ENCODE measurements around the gene ABHD12B. TPM values are rescaled to one million over a fixed set of nuclear protein-coding genes. Genes with fewer than 3 reads are reported as not detected.

The ABHD12B gene
- total RNA-seq, 1 donor from 2014 or later: not detected

DNA sequence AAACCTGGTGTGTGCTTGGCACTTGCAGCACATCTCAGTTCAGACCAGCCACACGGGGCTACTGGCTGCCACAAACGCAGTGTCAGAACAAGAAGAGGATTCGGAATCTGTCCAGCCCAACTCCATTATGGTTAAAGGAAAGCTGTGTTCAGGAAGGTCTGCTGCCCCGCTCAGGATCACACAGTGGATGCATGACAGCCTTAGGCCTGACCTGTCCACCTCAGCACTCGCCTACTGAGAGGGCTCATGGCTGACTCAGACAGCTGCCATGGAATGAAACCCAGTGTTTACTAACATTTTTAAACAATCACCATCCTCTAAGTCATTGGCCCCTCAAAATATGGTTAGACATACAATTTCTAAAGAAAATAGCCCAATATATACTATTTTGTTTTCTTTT is 35.3 kb upstream of the ABHD12B start:
- H2AFZ ChIP-seq (ENCODE audit: low read depth, low read length): no peak overlapping the region
- no peak for DNase-seq (ENCODE audit: low read depth)
- peaks cover 16% of the 10 kb centered on the region for H3K4me1 Mint-ChIP-seq (ENCODE audit: low read depth, unreplicated experiment)

DNA sequence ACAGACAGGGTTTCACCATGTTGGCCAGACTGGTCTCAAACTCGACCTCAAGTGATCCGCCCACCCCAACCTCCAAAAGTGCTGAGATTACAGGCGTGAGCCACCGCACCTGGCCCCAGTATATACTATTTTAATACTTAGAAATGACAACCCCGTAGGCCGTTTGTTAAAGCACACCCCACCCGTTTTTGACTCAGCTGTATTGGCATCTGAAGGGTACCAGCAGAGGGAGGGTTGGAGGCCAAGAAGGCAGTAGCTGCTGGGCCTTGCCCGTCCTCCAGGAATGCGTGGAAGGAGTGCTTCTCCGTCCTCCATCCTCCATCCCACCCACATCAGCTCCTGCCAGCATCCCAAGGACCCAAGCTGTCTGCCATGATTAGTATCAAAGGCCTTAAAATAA is 34.6 kb upstream of the ABHD12B start:
- FAIRE-seq (no peak), DNase-seq (ENCODE audit: low read depth) (no peak)

More for the DNA sequence above, 35.3 kb upstream of the ABHD12B start:
- Mint-ChIP-seq H3K27ac (ENCODE audit: unreplicated experiment) (no peak overlapping the region), H3K36me3 (ENCODE audit: low read depth, unreplicated experiment) (no peaks in the 10 kb centered on the region), H3K9me3 (ENCODE audit: unreplicated experiment) (no peaks in the 10 kb centered on the region), H3K4me3 (ENCODE audit: unreplicated experiment) (no peak overlapping the region), H3K27me3 (ENCODE audit: low read depth, unreplicated experiment) (peaks cover 6% of the 10 kb centered on the region)
- TF ChIP-seq EZH2 (IDR thresholded peaks at IDR 0.05; ENCODE audit: insufficient read depth, low read length): no peak
- TF ChIP-seq, protein P1, sequence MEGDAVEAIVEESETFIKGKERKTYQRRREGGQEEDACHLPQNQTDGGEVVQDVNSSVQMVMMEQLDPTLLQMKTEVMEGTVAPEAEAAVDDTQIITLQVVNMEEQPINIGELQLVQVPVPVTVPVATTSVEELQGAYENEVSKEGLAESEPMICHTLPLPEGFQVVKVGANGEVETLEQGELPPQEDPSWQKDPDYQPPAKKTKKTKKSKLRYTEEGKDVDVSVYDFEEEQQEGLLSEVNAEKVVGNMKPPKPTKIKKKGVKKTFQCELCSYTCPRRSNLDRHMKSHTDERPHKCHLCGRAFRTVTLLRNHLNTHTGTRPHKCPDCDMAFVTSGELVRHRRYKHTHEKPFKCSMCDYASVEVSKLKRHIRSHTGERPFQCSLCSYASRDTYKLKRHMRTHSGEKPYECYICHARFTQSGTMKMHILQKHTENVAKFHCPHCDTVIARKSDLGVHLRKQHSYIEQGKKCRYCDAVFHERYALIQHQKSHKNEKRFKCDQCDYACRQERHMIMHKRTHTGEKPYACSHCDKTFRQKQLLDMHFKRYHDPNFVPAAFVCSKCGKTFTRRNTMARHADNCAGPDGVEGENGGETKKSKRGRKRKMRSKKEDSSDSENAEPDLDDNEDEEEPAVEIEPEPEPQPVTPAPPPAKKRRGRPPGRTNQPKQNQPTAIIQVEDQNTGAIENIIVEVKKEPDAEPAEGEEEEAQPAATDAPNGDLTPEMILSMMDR (IDR thresholded peaks at IDR 0.05; ENCODE audit: insufficient read depth, low read depth, low read length): no peak
- H3K4me3 ChIP-seq (ENCODE audit: insufficient read depth, low read depth, low read length): no peak overlapping the region
- H3K27me3 ChIP-seq (ENCODE audit: insufficient read depth, low read length): no peaks in the 10 kb centered on the region
- no peaks in the 10 kb centered on the region for H4K20me1 ChIP-seq (ENCODE audit: insufficient read depth, low read length)
- no peak overlapping the region for H3K4me2 ChIP-seq (ENCODE audit: low read length)
- H3K9me3 ChIP-seq (ENCODE audit: insufficient read depth, low read depth, low read length): no peaks in the 10 kb centered on the region
- no peaks in the 10 kb centered on the region for H3K36me3 ChIP-seq (ENCODE audit: insufficient read depth, low read length)
- H3K4me1 ChIP-seq (ENCODE audit: insufficient read depth, low read length): peaks cover 3% of the 10 kb centered on the region
- no peak overlapping the region for H3K9ac ChIP-seq (ENCODE audit: low read length)
- H3K27ac ChIP-seq (ENCODE audit: low read depth, low read length): no peak overlapping the region
- H3K79me2 ChIP-seq (ENCODE audit: insufficient read depth, low read length): no peaks in the 10 kb centered on the region
- FAIRE-seq: no peak

DNA sequence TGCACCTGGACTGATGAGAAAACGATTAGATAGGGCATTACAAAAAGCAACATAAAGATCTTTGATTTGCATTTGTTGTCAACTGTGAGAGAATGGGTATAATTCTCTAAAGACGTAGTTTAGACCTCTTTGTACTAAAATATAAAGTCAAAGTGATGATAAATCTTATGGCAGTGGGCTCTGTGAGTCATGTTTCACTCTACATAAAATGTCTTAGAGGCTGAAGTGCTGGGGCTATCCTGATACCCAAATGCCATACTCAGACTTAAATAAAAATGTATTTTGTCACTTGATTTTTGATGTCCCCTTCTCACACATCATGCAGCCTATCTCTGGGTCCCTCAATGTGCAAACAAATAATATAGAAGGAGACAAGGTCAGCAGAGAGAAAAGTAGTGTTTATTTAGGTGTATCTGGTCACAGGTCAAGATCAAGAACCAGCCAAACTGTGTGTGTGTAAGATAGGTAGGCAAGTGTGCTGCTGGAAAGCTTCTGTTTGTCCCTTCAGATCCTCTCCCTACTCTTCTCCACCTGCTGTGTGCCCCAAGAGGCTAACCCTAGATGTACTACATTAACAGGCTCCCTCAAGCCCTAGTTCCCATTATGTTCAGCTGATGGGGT is 33.9 kb upstream of the ABHD12B start:
- H3K36me3 ChIP-seq (ENCODE audit: insufficient read depth, low read length): no peaks in the 10 kb centered on the region
- H2AFZ ChIP-seq (ENCODE audit: low read depth, low read length): no peak overlapping the region
- no peak overlapping the region for H3K4me3 ChIP-seq (ENCODE audit: insufficient read depth, low read depth, low read length)
- FAIRE-seq (peak; percentile 5), DNase-seq (ENCODE audit: low read depth) (no peak)
- no peaks in the 10 kb centered on the region for H4K20me1 ChIP-seq (ENCODE audit: insufficient read depth, low read length)
- Mint-ChIP-seq H3K27me3 (ENCODE audit: low read depth, unreplicated experiment) (peaks cover under 1% of the 10 kb centered on the region), H3K4me3 (ENCODE audit: unreplicated experiment) (no peak overlapping the region), H3K27ac (ENCODE audit: unreplicated experiment) (no peak overlapping the region), H3K4me1 (ENCODE audit: low read depth, unreplicated experiment) (peaks cover 11% of the 10 kb centered on the region), H3K36me3 (ENCODE audit: low read depth, unreplicated experiment) (no peaks in the 10 kb centered on the region), H3K9me3 (ENCODE audit: unreplicated experiment) (no peaks in the 10 kb centered on the region)
- H3K9ac ChIP-seq (ENCODE audit: low read length): no peak overlapping the region
- no peaks in the 10 kb centered on the region for H3K4me1 ChIP-seq (ENCODE audit: insufficient read depth, low read length)
- no peak overlapping the region for H3K4me2 ChIP-seq (ENCODE audit: low read length)
- TF ChIP-seq EZH2 (IDR thresholded peaks at IDR 0.05; ENCODE audit: insufficient read depth, low read length): no peak
- TF ChIP-seq, protein P1 (IDR thresholded peaks at IDR 0.05; ENCODE audit: insufficient read depth, low read depth, low read length): no peak
- H3K79me2 ChIP-seq (ENCODE audit: insufficient read depth, low read length): no peaks in the 10 kb centered on the region
- no peak overlapping the region for H3K27ac ChIP-seq (ENCODE audit: low read depth, low read length)
- no peaks in the 10 kb centered on the region for H3K9me3 ChIP-seq (ENCODE audit: insufficient read depth, low read depth, low read length)
- H3K27me3 ChIP-seq (ENCODE audit: insufficient read depth, low read length): no peaks in the 10 kb centered on the region

More for the DNA sequence above, 34.6 kb upstream of the ABHD12B start:
- no peak overlapping the region for H3K27ac ChIP-seq (ENCODE audit: low read depth, low read length)
- no peak overlapping the region for H2AFZ ChIP-seq (ENCODE audit: low read depth, low read length)
- H3K36me3 Mint-ChIP-seq (ENCODE audit: low read depth, unreplicated experiment): no peaks in the 10 kb centered on the region
- H3K9me3 Mint-ChIP-seq (ENCODE audit: unreplicated experiment): no peaks in the 10 kb centered on the region
- no peaks in the 10 kb centered on the region for H3K4me1 ChIP-seq (ENCODE audit: insufficient read depth, low read length)
- H3K9me3 ChIP-seq (ENCODE audit: insufficient read depth, low read depth, low read length): no peaks in the 10 kb centered on the region
- H3K4me3 ChIP-seq (ENCODE audit: insufficient read depth, low read depth, low read length): no peak overlapping the region
- H3K9ac ChIP-seq (ENCODE audit: low read length): no peak overlapping the region
- no peaks in the 10 kb centered on the region for H3K27me3 ChIP-seq (ENCODE audit: insufficient read depth, low read length)
- H3K79me2 ChIP-seq (ENCODE audit: insufficient read depth, low read length): no peaks in the 10 kb centered on the region
- H4K20me1 ChIP-seq (ENCODE audit: insufficient read depth, low read length): no peaks in the 10 kb centered on the region
- no peak for TF ChIP-seq EZH2 (IDR thresholded peaks at IDR 0.05; ENCODE audit: insufficient read depth, low read length)
- TF ChIP-seq, protein P1 (IDR thresholded peaks at IDR 0.05; ENCODE audit: insufficient read depth, low read depth, low read length): no peak
- H3K4me1 Mint-ChIP-seq (ENCODE audit: low read depth, unreplicated experiment): peaks cover 12% of the 10 kb centered on the region
- H3K27me3 Mint-ChIP-seq (ENCODE audit: low read depth, unreplicated experiment): peaks cover 6% of the 10 kb centered on the region
- no peaks in the 10 kb centered on the region for H3K36me3 ChIP-seq (ENCODE audit: insufficient read depth, low read length)
- no peak overlapping the region for H3K27ac Mint-ChIP-seq (ENCODE audit: unreplicated experiment)
- H3K4me3 Mint-ChIP-seq (ENCODE audit: unreplicated experiment): no peak overlapping the region
- no peak overlapping the region for H3K4me2 ChIP-seq (ENCODE audit: low read length)
